Liver (tissue), 9 donors: ENCODE data around the gene MRO. TPM values are rescaled to one million over a fixed set of nuclear protein-coding genes. Genes with fewer than 3 reads are reported as not detected.

Experiments used
- DNase-seq: peaks from one replicate; pipeline ENCODE4 v3.0.0-alpha.2; 2017; ENCODE audit warnings: low spot score
- H3K27ac ChIP-seq, 2 donors: one replicate each; pipeline ENCODE4 v1.7.0; 2013; ENCODE audit warnings: inconsistent platforms in 2 of 2, low read length in 2 of 2, control low read depth in 1 of 2, low read depth in 1 of 2, mild to moderate bottlenecking in 1 of 2
- H3K27me3 ChIP-seq, 4 donors: one replicate each; pipeline versions ENCODE4 v1.6.1 to v1.7.0; 2013; ENCODE audit warnings: low read length in 3 of 4, inconsistent platforms in 1 of 4, mild to moderate bottlenecking in 1 of 4, moderate library complexity in 1 of 4; ENCODE audit not compliant: control insufficient read depth in 4 of 4, insufficient read depth in 4 of 4
- H3K36me3 ChIP-seq, 4 donors: one replicate each; pipeline versions ENCODE4 v1.6.1 to v1.7.0; 2013; ENCODE audit warnings: low read length in 3 of 4, mild to moderate bottlenecking in 3 of 4, low read depth in 1 of 4, moderate library complexity in 1 of 4; ENCODE audit not compliant: control insufficient read depth in 4 of 4, insufficient read depth in 3 of 4
- H3K4me1 ChIP-seq, 4 donors: one replicate each; pipeline versions ENCODE4 v1.6.1 to v1.7.0; 2013; ENCODE audit warnings: low read length in 3 of 4, mild to moderate bottlenecking in 3 of 4, moderate library complexity in 1 of 4; ENCODE audit not compliant: control insufficient read depth in 4 of 4, insufficient read depth in 4 of 4
- H3K4me3 ChIP-seq, 3 donors: one replicate each; pipeline versions ENCODE4 v1.6.1 to v1.7.0; 2013; ENCODE audit warnings: low read length in 3 of 3, control low read depth in 1 of 3, low read depth in 1 of 3, mild to moderate bottlenecking in 1 of 3
- H3K9ac ChIP-seq, 2 donors: one replicate each; pipeline ENCODE4 v1.7.0; 2013; ENCODE audit warnings: low read length in 2 of 2, mild to moderate bottlenecking in 2 of 2, moderate library complexity in 2 of 2, control low read depth in 1 of 2, low read depth in 1 of 2
- H3K9me3 ChIP-seq, 4 donors: one replicate each; pipeline versions ENCODE4 v1.6.1 to v1.7.0; 2013; ENCODE audit warnings: low read length in 3 of 4; ENCODE audit not compliant: control insufficient read depth in 4 of 4
- ATF3 ChIP-seq: IDR thresholded peaks from 2 replicates; pipeline ENCODE4 v1.6.1; 2016; ENCODE audit warnings: antibody characterized with exemption
- CTCF ChIP-seq: fragments of 150-350 bp; IDR thresholded peaks from 2 replicates; pipeline ENCODE4 v1.5.1; 2017; ENCODE audit warnings: improper control_type of control experiment, low read depth, low read length; ENCODE audit not compliant: missing input control
- EGR1 ChIP-seq, 2 donors: IDR thresholded peaks; 2 replicates each; pipeline ENCODE4 v1.6.1; 2016 to 2018; ENCODE audit warnings: antibody characterized with exemption in 2 of 2, low read depth in 2 of 2
- FOXA1 ChIP-seq: IDR thresholded peaks from 2 replicates; pipeline ENCODE4 v1.6.1; 2016; ENCODE audit warnings: antibody characterized with exemption
- FOXA2 ChIP-seq: IDR thresholded peaks from 2 replicates; pipeline ENCODE4 v1.6.1; 2016; ENCODE audit warnings: antibody characterized with exemption
- HNF4A ChIP-seq, 2 donors: conservative IDR thresholded peaks; 2 replicates each; pipeline ENCODE4 v1.6.1; 2016; ENCODE audit warnings: antibody characterized with exemption in 2 of 2, mild to moderate bottlenecking in 2 of 2
- HNF4G ChIP-seq: IDR thresholded peaks from 2 replicates; pipeline ENCODE4 v1.6.1; 2016; ENCODE audit warnings: antibody characterized with exemption
- MAX ChIP-seq: IDR thresholded peaks from 2 replicates; pipeline ENCODE4 v1.6.1; 2016; ENCODE audit warnings: antibody characterized with exemption
- REST ChIP-seq: IDR thresholded peaks from 2 replicates; pipeline ENCODE4 v1.6.1; 2016; ENCODE audit warnings: antibody characterized with exemption, mild to moderate bottlenecking
- RXRA ChIP-seq, 2 donors: IDR thresholded peaks; 2 replicates each; pipeline ENCODE4 v1.6.1; 2017 to 2018; ENCODE audit warnings: antibody characterized with exemption in 2 of 2, mild to moderate bottlenecking in 1 of 2
- TAF1 ChIP-seq: conservative IDR thresholded peaks from 2 replicates; pipeline ENCODE4 v1.6.1; 2016; ENCODE audit warnings: antibody characterized with exemption, mild to moderate bottlenecking
- YY1 ChIP-seq: IDR thresholded peaks from 2 replicates; pipeline ENCODE4 v1.6.1; 2016; ENCODE audit warnings: antibody characterized with exemption, mild to moderate bottlenecking
- WGBS: extraction: QIAGEN DNeasy Blood & Tissue Kit; methylation state at CpG from one replicate; pipeline ENCODE4 v1.1.7; 2013; 5-methylcytosine and 5-hydroxymethylcytosine counted together
- polyA plus RNA-seq, 2 donors: library from polyadenylated mRNA; stranded (reverse) in 1 of 2; unstranded in 1 of 2; fragments of 200-250 nt in 1 of 2; fragments of >200 nt in 1 of 2; fragmentation: Nextera tagmentation in 1 of 2; extraction: Ambion mirVana in 1 of 2; gene quantifications; one replicate each; pipeline versions ENCODE4 v1.2.1 to v1.2.3, GENCODE V29; 2013 to 2015
- total RNA-seq, 2 donors: library from RNA; depleted of rRNA; stranded (reverse); fragments of >200 nt; gene quantifications; one replicate each; pipeline ENCODE4 v1.2.3, GENCODE V29; 2014
- donor health status: healthy.
- donor health status: healthy.
- donor health status: healthy.
- donor health status: healthy.
- donor health status: healthy.

MRO gene
- total and polyA plus RNA-seq, 4 donors, result 1.6 to 2.8 (median 2.7) TPM

- TF ChIP-seq CTCF, result no peak
Measured at GRCh38 chr18:50830544-50830943, 10.7 kb upstream of the MRO start (continued).

- H3K4me3 ChIP-seq, result no peak overlapping the region
- no peaks in the 10 kb centered on the region for H3K4me1 ChIP-seq
- H3K27me3 ChIP-seq, result no peaks in the 10 kb centered on the region
- H3K9ac ChIP-seq, result no peak overlapping the region
- 92% methylated on average over 5 of the region's 5 CpGs for WGBS
- TF ChIP-seq EGR1 (IDR thresholded peaks at IDR 0.05; ENCODE audit: low read depth in 2 of 2), result no peak
- no peak for TF ChIP-seq RXRA (IDR thresholded peaks at IDR 0.05)
- TF ChIP-seq HNF4G, result no peak
- TF ChIP-seq YY1, result no peak
- TF ChIP-seq MAX, result no peak
- no peak for TF ChIP-seq CTCF
- TF ChIP-seq TAF1, result no peak
- no peaks in the 10 kb centered on the region for H3K9me3 ChIP-seq
- DNase-seq, result no peak
- no peaks in the 10 kb centered on the region for H3K36me3 ChIP-seq
- no peak overlapping the region for H3K27ac ChIP-seq
Measured at GRCh38 chr18:50829644-50830043, 9.8 kb upstream of the MRO start.

- Histone ChIP-seq H3K36me3 (no peaks in the 10 kb centered on the region), H3K9ac (no peak overlapping the region), H3K4me3 (no peak overlapping the region), H3K4me1 (no peaks in the 10 kb centered on the region), H3K9me3 (no peaks in the 10 kb centered on the region), H3K27me3 (no peaks in the 10 kb centered on the region), H3K27ac (no peak overlapping the region)
- 88% methylated on average over 5 of the region's 5 CpGs for WGBS
- no peak for DNase-seq
- TF ChIP-seq YY1 (no peak), HNF4G (no peak), TAF1 (no peak)
Measured at GRCh38 chr18:50826027-50826426, 6.2 kb upstream of the MRO start.

- DNase-seq, result no peak
- Histone ChIP-seq H3K4me1 (peaks cover 0 to under 1% (median under 1%) of the 10 kb centered on the region in 4 donors), H3K9me3 (no peaks in the 10 kb centered on the region), H3K4me3 (no peak overlapping the region), H3K27ac (no peak overlapping the region), H3K36me3 (no peaks in the 10 kb centered on the region), H3K9ac (no peak overlapping the region), H3K27me3 (no peaks in the 10 kb centered on the region)
- WGBS, result 89% methylated on average over 2 of the region's 2 CpGs
- TF ChIP-seq HNF4A (conservative IDR thresholded peaks at IDR 0.05) (no peak), FOXA1 (no peak), ATF3 (no peak), REST (no peak), FOXA2 (no peak)
Measured at GRCh38 chr18:50825621-50826020, 5.8 kb upstream of the MRO start.
